Liver (tissue), 9 donors: ENCODE measurements around the gene INHBA. TPM values are rescaled to one million over a fixed set of nuclear protein-coding genes. Genes with fewer than 3 reads are reported as not detected.

Source experiments
- DNase-seq: peaks from one replicate; pipeline ENCODE4 v3.0.0-alpha.2; 2017; ENCODE audit warnings: low spot score
- H3K27ac ChIP-seq, 2 donors: one replicate each; pipeline ENCODE4 v1.7.0; 2013; ENCODE audit warnings: inconsistent platforms in 2 of 2, low read length in 2 of 2, control low read depth in 1 of 2, low read depth in 1 of 2, mild to moderate bottlenecking in 1 of 2
- H3K27me3 ChIP-seq, 4 donors: one replicate each; pipeline versions ENCODE4 v1.6.1 to v1.7.0; 2013; ENCODE audit warnings: low read length in 3 of 4, inconsistent platforms in 1 of 4, mild to moderate bottlenecking in 1 of 4, moderate library complexity in 1 of 4; ENCODE audit not compliant: control insufficient read depth in 4 of 4, insufficient read depth in 4 of 4
- H3K36me3 ChIP-seq, 4 donors: one replicate each; pipeline versions ENCODE4 v1.6.1 to v1.7.0; 2013; ENCODE audit warnings: low read length in 3 of 4, mild to moderate bottlenecking in 3 of 4, low read depth in 1 of 4, moderate library complexity in 1 of 4; ENCODE audit not compliant: control insufficient read depth in 4 of 4, insufficient read depth in 3 of 4
- H3K4me1 ChIP-seq, 4 donors: one replicate each; pipeline versions ENCODE4 v1.6.1 to v1.7.0; 2013; ENCODE audit warnings: low read length in 3 of 4, mild to moderate bottlenecking in 3 of 4, moderate library complexity in 1 of 4; ENCODE audit not compliant: control insufficient read depth in 4 of 4, insufficient read depth in 4 of 4
- H3K4me3 ChIP-seq, 3 donors: one replicate each; pipeline versions ENCODE4 v1.6.1 to v1.7.0; 2013; ENCODE audit warnings: low read length in 3 of 3, control low read depth in 1 of 3, low read depth in 1 of 3, mild to moderate bottlenecking in 1 of 3
- H3K9ac ChIP-seq, 2 donors: one replicate each; pipeline ENCODE4 v1.7.0; 2013; ENCODE audit warnings: low read length in 2 of 2, mild to moderate bottlenecking in 2 of 2, moderate library complexity in 2 of 2, control low read depth in 1 of 2, low read depth in 1 of 2
- H3K9me3 ChIP-seq, 4 donors: one replicate each; pipeline versions ENCODE4 v1.6.1 to v1.7.0; 2013; ENCODE audit warnings: low read length in 3 of 4; ENCODE audit not compliant: control insufficient read depth in 4 of 4
- ATF3 ChIP-seq: IDR thresholded peaks from 2 replicates; pipeline ENCODE4 v1.6.1; 2016; ENCODE audit warnings: antibody characterized with exemption
- EGR1 ChIP-seq, 2 donors: IDR thresholded peaks; 2 replicates each; pipeline ENCODE4 v1.6.1; 2016 to 2018; ENCODE audit warnings: antibody characterized with exemption in 2 of 2, low read depth in 2 of 2
- FOXA2 ChIP-seq: IDR thresholded peaks from 2 replicates; pipeline ENCODE4 v1.6.1; 2016; ENCODE audit warnings: antibody characterized with exemption
- GABPA ChIP-seq, 2 donors: IDR thresholded peaks in 1 of 2; conservative IDR thresholded peaks in 1 of 2; 2 replicates each; pipeline ENCODE4 v1.6.1; 2016; ENCODE audit warnings: antibody characterized with exemption in 2 of 2, mild to moderate bottlenecking in 1 of 2, moderate library complexity in 1 of 2
- HNF4A ChIP-seq, 2 donors: conservative IDR thresholded peaks; 2 replicates each; pipeline ENCODE4 v1.6.1; 2016; ENCODE audit warnings: antibody characterized with exemption in 2 of 2, mild to moderate bottlenecking in 2 of 2
- HNF4G ChIP-seq: IDR thresholded peaks from 2 replicates; pipeline ENCODE4 v1.6.1; 2016; ENCODE audit warnings: antibody characterized with exemption
- JUND ChIP-seq, 2 donors: IDR thresholded peaks; 2 replicates each; pipeline ENCODE4 v1.6.1; 2016; ENCODE audit warnings: antibody characterized with exemption in 2 of 2
- MAX ChIP-seq: IDR thresholded peaks from 2 replicates; pipeline ENCODE4 v1.6.1; 2016; ENCODE audit warnings: antibody characterized with exemption
- NR2F2 ChIP-seq: IDR thresholded peaks from 2 replicates; pipeline ENCODE4 v1.6.1; 2016; ENCODE audit warnings: antibody characterized with exemption
- REST ChIP-seq: IDR thresholded peaks from 2 replicates; pipeline ENCODE4 v1.6.1; 2016; ENCODE audit warnings: antibody characterized with exemption, mild to moderate bottlenecking
- RXRA ChIP-seq, 2 donors: IDR thresholded peaks; 2 replicates each; pipeline ENCODE4 v1.6.1; 2017 to 2018; ENCODE audit warnings: antibody characterized with exemption in 2 of 2, mild to moderate bottlenecking in 1 of 2
- SP1 ChIP-seq: IDR thresholded peaks from 2 replicates; pipeline ENCODE4 v1.6.1; 2018; ENCODE audit warnings: antibody characterized with exemption, mild to moderate bottlenecking
- TAF1 ChIP-seq: conservative IDR thresholded peaks from 2 replicates; pipeline ENCODE4 v1.6.1; 2016; ENCODE audit warnings: antibody characterized with exemption, mild to moderate bottlenecking
- ZBTB33 ChIP-seq: IDR thresholded peaks from 2 replicates; pipeline ENCODE4 v1.6.1; 2016; ENCODE audit warnings: antibody characterized with exemption
- WGBS: extraction: QIAGEN DNeasy Blood & Tissue Kit; methylation state at CpG from one replicate; pipeline ENCODE4 v1.1.7; 2013; 5-methylcytosine and 5-hydroxymethylcytosine counted together
- polyA plus RNA-seq, 2 donors: library from polyadenylated mRNA; stranded (reverse) in 1 of 2; unstranded in 1 of 2; fragments of 200-250 nt in 1 of 2; fragments of >200 nt in 1 of 2; fragmentation: Nextera tagmentation in 1 of 2; extraction: Ambion mirVana in 1 of 2; gene quantifications; one replicate each; pipeline versions ENCODE4 v1.2.1 to v1.2.3, GENCODE V29; 2013 to 2015
- total RNA-seq, 2 donors: library from RNA; depleted of rRNA; stranded (reverse); fragments of >200 nt; gene quantifications; one replicate each; pipeline ENCODE4 v1.2.3, GENCODE V29; 2014
- donor health status: healthy.
- donor health status: healthy.
- donor health status: healthy.
- donor health status: healthy.
- donor health status: healthy.

INHBA gene
- total and polyA plus RNA-seq, 4 donors: 0.23 to 8.9 (median 3.0) TPM

- Histone ChIP-seq H3K36me3 (no peaks in the 10 kb centered on the region), H3K27me3 (no peaks in the 10 kb centered on the region), H3K9me3 (no peaks in the 10 kb centered on the region), H3K27ac (no peak overlapping the region), H3K4me3 (no peak overlapping the region), H3K9ac (no peak overlapping the region), H3K4me1 (no peaks in the 10 kb centered on the region)
- no peak for DNase-seq
- WGBS: 86% methylated on average over 1 of the region's 1 CpG
- no peak for TF ChIP-seq TAF1
These were observed 54.4 kb downstream of the INHBA start for GRCh38 chr7:41648501-41648900.

- Histone ChIP-seq H3K9ac (no peak overlapping the region), H3K36me3 (no peaks in the 10 kb centered on the region), H3K4me3 (no peak overlapping the region), H3K27ac (no peak overlapping the region), H3K27me3 (no peaks in the 10 kb centered on the region), H3K9me3 (no peaks in the 10 kb centered on the region), H3K4me1 (no peaks in the 10 kb centered on the region)
- no peak for DNase-seq
- TF ChIP-seq HNF4A (conservative IDR thresholded peaks at IDR 0.05): no peak
- no peak for TF ChIP-seq ZBTB33
- no peak for TF ChIP-seq EGR1 (IDR thresholded peaks at IDR 0.05; ENCODE audit: low read depth in 2 of 2)
- no peak for TF ChIP-seq ATF3
- TF ChIP-seq SP1: no peak
- no peak for TF ChIP-seq HNF4G
- no peak for TF ChIP-seq FOXA2
- TF ChIP-seq REST: no peak
- TF ChIP-seq MAX: no peak
- TF ChIP-seq GABPA (IDR thresholded peaks at IDR 0.05 in 1 of 2, conservative IDR thresholded peaks at IDR 0.05 in 1 of 2): no peak
- WGBS: 78% methylated on average over 1 of the region's 1 CpG
These were observed 59.3 kb downstream of the INHBA start for GRCh38 chr7:41643616-41644015.

GRCh38 chr7:41641665-41642014 is 61.2 kb downstream of the INHBA start:
- no peaks in the 10 kb centered on the region for H3K9me3 ChIP-seq
- no peaks in the 10 kb centered on the region for H3K36me3 ChIP-seq
- DNase-seq: no peak
- H3K4me1 ChIP-seq: no peaks in the 10 kb centered on the region
- no peak overlapping the region for H3K4me3 ChIP-seq
- H3K27me3 ChIP-seq: no peaks in the 10 kb centered on the region
- no peak overlapping the region for H3K27ac ChIP-seq
- H3K9ac ChIP-seq: no peak overlapping the region
- WGBS: 91% methylated on average over 2 of the region's 2 CpGs
- TF ChIP-seq REST (no peak), NR2F2 (no peak), FOXA2 (no peak), TAF1 (no peak), ZBTB33 (no peak), JUND (IDR thresholded peaks at IDR 0.05) (no peak), RXRA (IDR thresholded peaks at IDR 0.05) (no peak), SP1 (no peak), MAX (no peak), GABPA (IDR thresholded peaks at IDR 0.05 in 1 of 2, conservative IDR thresholded peaks at IDR 0.05 in 1 of 2) (no peak)
